GM19099 (cell line): ENCODE results near the gene FBXO22.

ENCODE experiments used
- POLR2A ChIP-seq: IDR thresholded peaks from 3 replicates; pipeline ENCODE4 v1.6.1; 2011; ENCODE audit warnings: low read depth; ENCODE audit not compliant: insufficient read length; ENCODE audit errors: extremely low read depth

Gene FBXO22

DNA sequence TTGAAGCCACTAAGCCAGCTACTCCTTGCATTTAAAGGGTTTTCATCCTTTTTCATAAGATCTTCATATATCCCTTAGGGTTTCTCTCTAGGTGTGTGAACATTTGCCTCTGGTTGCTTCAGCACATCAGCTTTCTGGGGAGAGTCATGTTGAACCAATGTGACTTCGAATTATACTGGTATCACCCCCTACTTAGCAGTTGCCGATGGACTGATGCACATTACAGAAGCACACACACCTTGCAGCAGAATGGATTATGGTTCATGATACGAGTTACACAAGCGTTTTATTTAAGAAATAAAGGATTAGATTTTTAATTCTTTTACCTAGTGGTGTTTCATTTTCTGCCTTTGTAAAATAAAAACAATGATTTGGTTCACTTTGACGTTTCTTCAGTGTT lies 39.6 kb downstream of the FBXO22 start:
- TF ChIP-seq POLR2A = no peak

DNA sequence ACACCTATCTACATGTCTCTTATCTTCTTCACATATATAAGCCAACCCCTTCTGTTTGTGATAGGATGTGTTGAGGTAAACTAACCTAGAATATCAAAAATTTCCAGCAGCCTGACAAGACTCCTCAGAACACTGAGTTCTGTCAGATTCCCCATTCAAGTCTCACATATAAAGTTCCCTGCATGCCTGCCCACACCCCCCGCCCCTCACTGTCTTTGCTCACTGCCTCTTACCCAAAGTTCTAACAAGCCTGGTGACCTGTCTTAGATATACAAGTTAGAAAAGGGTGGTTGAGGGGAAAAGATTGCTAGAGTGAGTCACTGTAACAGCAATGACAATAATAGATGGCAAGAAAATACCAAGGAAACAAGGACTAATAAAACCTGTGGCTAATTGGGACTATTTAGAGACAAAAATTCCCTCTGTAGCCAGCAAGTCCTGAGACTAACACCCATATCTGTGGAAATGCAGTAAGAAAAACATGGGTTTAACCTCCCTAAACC lies 40.1 kb downstream of the FBXO22 start:
- no peak for TF ChIP-seq POLR2A

DNA sequence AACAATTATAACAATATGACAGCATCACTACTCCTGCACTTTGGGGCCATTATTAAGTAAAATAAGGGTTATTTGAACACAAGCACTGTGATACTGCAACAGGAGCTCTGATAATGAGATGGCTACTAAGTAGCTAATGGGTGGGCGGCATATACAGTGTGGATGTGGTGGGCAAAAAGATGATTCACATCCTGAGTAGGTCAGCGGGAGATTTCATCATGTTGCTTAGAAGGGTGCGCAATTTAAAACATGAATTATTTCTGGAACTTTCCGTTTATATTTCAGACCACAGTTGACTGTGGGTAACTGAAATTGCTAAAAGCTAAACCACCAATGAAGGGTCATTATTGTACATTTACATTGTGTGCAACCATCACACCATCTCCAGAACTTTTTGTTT lies 42.3 kb downstream of the FBXO22 start:
- no peak for TF ChIP-seq POLR2A

DNA sequence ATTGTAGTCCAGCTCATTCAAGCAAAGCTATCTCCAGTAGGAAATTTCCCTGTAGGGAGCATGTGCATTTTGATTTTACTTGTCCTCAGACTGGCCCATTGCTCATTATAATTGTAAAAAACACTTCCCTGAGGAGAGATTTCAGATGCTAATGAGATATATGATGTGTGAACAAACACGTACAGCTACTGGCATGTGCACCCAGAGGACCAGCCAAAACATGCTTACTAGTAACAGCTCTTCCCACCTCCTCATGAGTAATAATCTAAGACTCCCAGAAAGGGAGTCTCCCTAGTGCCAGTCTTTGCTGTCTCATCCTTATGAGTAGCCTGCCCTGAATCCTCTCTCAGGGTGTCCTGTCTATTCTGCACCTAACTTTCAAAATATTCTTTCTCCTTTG lies 43.4 kb downstream of the FBXO22 start:
- no peak for TF ChIP-seq POLR2A

DNA sequence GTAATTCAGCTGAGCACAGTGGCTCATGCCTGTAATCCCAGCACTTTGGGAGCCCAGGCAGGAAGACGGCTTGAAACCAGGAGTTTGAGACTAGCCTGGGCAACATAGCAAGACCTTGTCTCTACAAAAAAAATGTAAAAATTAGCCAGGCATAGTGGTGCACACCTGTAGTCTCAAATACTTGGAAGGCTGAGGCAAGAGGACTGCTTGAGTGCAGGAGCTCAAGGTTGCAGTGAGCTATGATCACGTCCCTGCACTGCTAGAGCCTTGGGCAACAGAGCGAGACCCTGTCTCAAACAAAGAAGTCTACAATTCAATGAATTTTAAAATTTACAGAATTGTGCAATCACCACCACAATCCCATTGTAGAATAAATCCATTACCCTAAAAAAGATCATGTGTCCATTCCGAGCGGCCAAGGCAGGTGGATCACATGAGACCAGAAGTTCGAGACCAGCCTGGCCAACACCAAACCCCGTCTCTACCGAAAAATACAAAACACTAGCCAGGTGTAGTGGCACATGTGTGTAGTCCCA lies 45.2 kb downstream of the FBXO22 start:
- no peak for TF ChIP-seq POLR2A

DNA sequence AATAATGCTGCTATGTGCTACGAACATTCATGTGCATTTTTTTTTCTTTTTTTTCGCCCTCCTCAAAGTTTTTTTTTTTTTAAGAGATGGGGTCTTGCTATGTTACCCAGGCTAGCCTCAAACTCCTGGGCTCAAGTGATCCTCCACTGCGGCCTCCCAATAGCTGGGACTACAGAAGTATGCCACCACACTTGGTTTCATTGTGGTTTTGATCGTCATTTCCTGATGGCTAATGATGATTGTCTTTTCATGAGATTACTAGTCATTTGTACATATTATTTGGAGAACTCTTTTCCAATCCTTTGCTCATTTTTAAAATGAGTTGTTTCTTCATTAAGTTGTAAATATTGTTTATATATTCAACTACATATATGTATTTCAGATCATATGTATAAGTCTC lies 48.8 kb downstream of the FBXO22 start:
- no peak for TF ChIP-seq POLR2A

DNA sequence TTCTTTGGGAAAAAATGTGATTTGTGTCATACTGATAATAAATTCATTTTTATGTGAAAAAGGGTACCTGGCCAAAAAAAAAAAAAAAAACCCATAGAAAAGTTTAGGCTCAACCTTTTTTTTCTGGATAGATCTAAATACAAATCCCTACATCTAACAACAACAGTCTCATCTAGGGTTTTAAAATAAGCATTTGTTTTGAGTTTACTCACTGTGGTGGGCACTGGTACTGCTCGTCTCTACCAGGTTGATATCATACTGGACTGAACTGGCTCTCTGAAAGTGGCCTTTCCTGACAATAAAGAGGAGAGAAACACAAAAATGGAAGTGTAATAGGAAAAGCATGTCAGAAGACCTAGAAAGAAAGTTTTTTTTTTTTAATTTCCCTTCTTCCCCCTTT lies 52.0 kb downstream of the FBXO22 start:
- no peak for TF ChIP-seq POLR2A

DNA sequence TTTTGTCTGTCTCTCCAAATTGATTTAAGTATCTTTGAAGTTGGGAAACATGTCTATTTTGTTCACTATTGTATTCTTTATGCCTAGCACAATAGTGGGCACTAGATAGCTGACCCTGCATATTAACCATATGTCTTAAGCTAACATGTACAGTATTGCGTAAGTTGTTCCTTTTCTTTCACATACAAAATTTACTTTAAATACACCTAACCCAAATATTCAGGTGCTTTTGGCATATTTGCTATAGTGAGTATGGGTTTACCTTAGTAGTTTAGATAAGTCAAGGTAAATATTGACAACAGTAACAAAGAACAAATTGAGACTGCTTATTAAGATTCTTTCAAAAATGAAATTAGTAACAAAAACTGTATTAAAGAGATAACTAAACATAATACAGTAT lies 57.7 kb downstream of the FBXO22 start:
- no peak for TF ChIP-seq POLR2A

DNA sequence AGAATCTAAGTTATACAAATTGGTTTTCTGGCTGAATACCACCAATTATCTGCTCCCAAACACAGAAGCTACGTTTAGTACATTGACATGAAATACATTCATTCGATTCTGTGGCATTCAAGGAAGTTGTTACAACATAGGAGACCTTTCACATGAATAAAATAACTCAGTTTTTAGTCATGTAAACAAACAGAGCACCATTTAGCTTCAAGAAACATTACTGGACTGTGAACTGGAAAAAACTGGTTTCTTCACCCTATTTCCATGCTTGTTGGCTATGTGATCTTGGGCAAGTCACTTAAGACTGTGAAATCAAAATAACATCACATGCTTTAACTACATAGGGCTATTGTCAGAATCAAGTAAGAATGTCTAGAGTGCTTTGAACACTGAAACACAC lies 62.4 kb downstream of the FBXO22 start:
- TF ChIP-seq POLR2A = no peak

DNA sequence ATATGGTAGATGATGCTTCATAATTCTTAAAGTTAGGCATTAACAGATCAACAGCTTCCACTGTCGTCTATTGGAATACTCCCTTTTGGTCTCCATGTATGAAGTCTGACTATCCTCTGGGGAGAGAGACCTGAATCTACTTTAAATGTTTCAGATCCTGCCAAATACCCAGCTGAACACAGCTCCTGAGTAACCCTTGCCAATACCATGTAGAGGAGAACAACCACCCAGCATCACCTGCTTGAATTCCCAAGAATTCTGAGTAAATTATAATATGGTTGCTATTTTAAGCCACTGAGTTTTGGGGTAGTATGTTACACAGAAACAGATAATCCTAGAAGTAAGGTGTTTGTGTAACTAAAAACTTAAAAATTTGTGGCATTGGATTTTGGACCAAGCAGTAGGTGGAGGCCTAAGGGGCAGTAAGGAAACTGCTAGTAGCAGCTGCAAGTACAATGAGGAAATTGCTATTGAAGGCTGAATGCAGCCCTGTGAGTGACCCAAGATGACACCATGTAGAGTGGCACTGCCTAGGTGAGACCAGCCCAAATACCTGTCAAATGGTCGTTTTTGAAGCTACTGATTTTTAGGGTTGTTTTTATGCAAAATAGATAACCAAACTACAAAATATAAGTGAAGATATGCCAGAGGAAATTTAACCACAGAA lies 77.6 kb downstream of the FBXO22 start:
- no peak for TF ChIP-seq POLR2A

DNA sequence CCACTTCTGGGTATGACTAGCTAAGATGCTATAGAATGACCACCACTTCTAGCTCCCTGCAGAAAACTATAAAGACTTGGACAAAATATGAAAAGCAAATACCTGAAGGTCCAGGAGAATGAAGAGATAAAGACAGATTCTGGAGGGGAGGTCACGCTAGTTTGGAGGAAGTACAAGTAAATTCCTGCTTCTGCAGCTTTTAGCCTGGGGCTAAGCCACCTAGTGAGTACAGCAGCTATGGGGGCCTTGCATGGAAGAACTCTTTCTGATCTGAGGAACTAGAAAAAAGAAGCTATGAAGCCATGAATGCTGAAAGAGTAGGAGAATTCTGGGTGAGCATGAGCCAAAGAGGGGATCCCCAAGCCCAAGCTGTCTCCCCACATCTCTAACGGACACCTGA lies 78.8 kb downstream of the FBXO22 start:
- TF ChIP-seq POLR2A = no peak

DNA sequence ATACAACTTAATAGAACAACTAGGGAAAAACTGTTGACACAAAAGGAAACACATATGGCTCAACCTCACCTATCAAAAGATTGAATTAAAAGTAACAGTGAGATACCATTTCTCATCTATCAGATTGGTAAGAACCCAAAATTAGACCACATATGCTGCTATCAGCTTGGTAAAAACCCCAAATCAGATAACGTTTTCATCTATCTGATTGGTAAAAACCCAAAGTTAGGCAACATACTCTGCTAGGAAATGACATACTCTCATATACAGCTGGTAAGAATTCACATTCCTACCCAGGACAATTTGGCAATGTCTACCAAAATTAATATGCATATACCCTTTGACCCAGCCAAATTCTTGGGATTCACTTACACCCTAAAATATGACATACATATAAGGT lies 82.3 kb downstream of the FBXO22 start:
- no peak for TF ChIP-seq POLR2A

DNA sequence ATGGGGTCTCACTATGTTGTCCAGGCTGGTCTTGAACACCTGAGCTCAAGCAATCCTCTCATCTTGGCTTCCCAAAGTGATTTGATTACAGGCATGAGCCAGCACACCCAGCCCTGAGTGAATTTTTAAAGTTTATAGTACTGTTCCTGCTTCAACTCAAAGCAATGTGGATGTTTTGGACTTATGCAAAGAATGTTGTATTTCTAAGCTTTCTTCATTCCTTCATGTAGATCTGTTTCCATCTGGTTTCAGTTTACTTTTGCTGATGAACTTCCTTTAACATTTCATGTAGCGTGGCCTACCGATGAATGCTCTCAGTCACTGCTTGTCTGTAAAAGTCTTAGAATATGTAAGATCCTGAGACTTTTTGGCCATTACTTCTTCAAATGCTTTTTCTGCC lies 85.4 kb downstream of the FBXO22 start:
- no peak for TF ChIP-seq POLR2A

DNA sequence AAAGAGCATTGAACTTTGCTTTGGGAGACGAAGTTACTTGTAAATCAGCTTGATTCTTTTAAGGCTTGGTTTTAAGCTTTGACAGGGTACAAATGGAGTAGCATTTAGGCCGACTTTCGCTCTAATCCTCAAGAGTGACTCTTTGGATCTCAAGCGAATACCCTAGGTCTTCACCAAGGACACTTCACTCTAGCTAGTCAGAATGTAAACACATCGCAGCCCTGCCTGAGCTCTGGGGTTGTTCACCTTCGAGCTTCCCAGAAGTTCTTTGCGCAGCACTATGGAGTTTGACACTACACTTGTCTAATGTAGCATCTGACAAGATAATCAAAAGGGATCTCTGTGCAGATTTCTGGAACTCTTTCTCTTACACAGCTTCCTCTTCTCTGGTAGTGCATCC lies 86.2 kb downstream of the FBXO22 start:
- no peak for TF ChIP-seq POLR2A
